Stimulated activated CD8-positive, alpha-beta memory T cell treated with anti-CD3 and anti-CD28 coated beads, Interleukin-7, amount 100 ng/mL, for 4 hours (primary cell): ENCODE data around the gene BCDIN3D.
"Not testable (repeated sequence)": the region's sequence is repeated elsewhere in the genome, so short reads cannot be mapped to it uniquely, and the experiment has no call there.

Source experiments
- DNase-seq, 2 donors: peaks; one replicate each; pipeline ENCODE4 v3.0.0-alpha.2; 2020; ENCODE audit warnings: low read depth in 2 of 2

BCDIN3D gene

GRCh38 chr12:49877066-49877465, 34.2 kb upstream of the BCDIN3D start:
- DNase-seq = no peak

GRCh38 chr12:49876070-49876469, 33.2 kb upstream of the BCDIN3D start:
- no peak for DNase-seq

GRCh38 chr12:49875115-49875720, 32.3 kb upstream of the BCDIN3D start:
- DNase-seq = no peak

GRCh38 chr12:49874142-49874897, 31.4 kb upstream of the BCDIN3D start:
- no peak for DNase-seq

GRCh38 chr12:49873361-49873934, 30.5 kb upstream of the BCDIN3D start:
- DNase-seq = no peak

GRCh38 chr12:49872781-49873181, 29.9 kb upstream of the BCDIN3D start:
- no peak for DNase-seq

- DNase-seq = no peak
Measured at GRCh38 chr12:49872381-49872780, 29.5 kb upstream of the BCDIN3D start.

- DNase-seq = not testable (repeated sequence)
Measured at GRCh38 chr12:49871811-49872251, 28.9 kb upstream of the BCDIN3D start.

- no peak for DNase-seq
Measured at GRCh38 chr12:49871263-49871561, 28.3 kb upstream of the BCDIN3D start.

- DNase-seq = no peak
Measured at GRCh38 chr12:49870501-49871262, 27.8 kb upstream of the BCDIN3D start.

GRCh38 chr12:49869816-49870500, 27.1 kb upstream of the BCDIN3D start:
- DNase-seq = no peak

- no peak for DNase-seq
Measured at GRCh38 chr12:49868952-49869815, 26.3 kb upstream of the BCDIN3D start.

- no peak for DNase-seq
Measured at GRCh38 chr12:49868449-49868848, 25.5 kb upstream of the BCDIN3D start.

GRCh38 chr12:49867570-49868341, 24.9 kb upstream of the BCDIN3D start:
- no peak for DNase-seq

GRCh38 chr12:49866859-49867569, 24.1 kb upstream of the BCDIN3D start:
- DNase-seq = peak; percentile 43 to 58

- DNase-seq = no peak
Measured at GRCh38 chr12:49865782-49866135, 22.9 kb upstream of the BCDIN3D start.

- no peak for DNase-seq
Measured at GRCh38 chr12:49865109-49865781, 22.3 kb upstream of the BCDIN3D start.

GRCh38 chr12:49864798-49865090, 21.8 kb upstream of the BCDIN3D start:
- no peak for DNase-seq
